Lower lobe of right lung (tissue), 2 donors: Measurements from ENCODE around the gene CAPN13. TPM values are rescaled to one million over a fixed set of nuclear protein-coding genes. Genes with fewer than 3 reads are reported as not detected.
A peak's percentile ranks its signal among the peaks of the same experiment; 100 is the strongest.

ENCODE experiments used
- ATAC-seq, 2 donors: fragments of 200-7000 bp; cut with Tn5 transposase; one replicate each; pipeline ENCODE4 v1.9.1; 2020 to 2022; ENCODE audit warnings: mild to moderate bottlenecking in 2 of 2, moderate library complexity in 2 of 2
- DNase-seq: peaks from one replicate; pipeline ENCODE4 v3.0.0-alpha.2; 2020
- H3K27ac ChIP-seq: fragments of 200-600 bp; one replicate; pipeline ENCODE4 v1.8.0; 2022
- H3K27me3 ChIP-seq: fragments of 200-600 bp; one replicate; pipeline ENCODE4 v1.8.0; 2022; ENCODE audit warnings: low read depth
- H3K36me3 ChIP-seq: fragments of 200-600 bp; one replicate; pipeline ENCODE4 v1.8.0; 2022; ENCODE audit warnings: mild to moderate bottlenecking
- H3K4me1 ChIP-seq: fragments of 200-600 bp; one replicate; pipeline ENCODE4 v1.8.0; 2022
- H3K4me3 ChIP-seq: fragments of 200-600 bp; one replicate; pipeline ENCODE4 v1.8.0; 2022; ENCODE audit warnings: mild to moderate bottlenecking
- H3K9me3 ChIP-seq: fragments of 200-600 bp; one replicate; pipeline ENCODE4 v1.8.0; 2022
- intact Hi-C: fragments of 100-400 bp; cut with DNase I; formaldehyde crosslinking; loops from one replicate; pipeline ENCODE4 v1.11.0; 2022
- total RNA-seq: library from RNA; stranded (reverse); fragmentation: NEBNext Ultra II Directional; extraction: Animal tissue kit (Norgen Biotek cat#: 25700); gene quantifications from one replicate; pipeline ENCODE4 v1.2.1, GENCODE V29; 2021
- TF ChIP-seq, protein P1 (sequence below): fragments of 200-600 bp; IDR thresholded peaks from one replicate; pipeline ENCODE4 v1.8.0; 2022; ENCODE audit warnings: antibody characterized with exemption, mild to moderate bottlenecking
- donor health status: DM: no; HTN: yes; CAD: no; lungs with severe emphysema.

The CAPN13 gene
- total RNA-seq, 1 donor from 2014 or later = 23.0 TPM

DNA sequence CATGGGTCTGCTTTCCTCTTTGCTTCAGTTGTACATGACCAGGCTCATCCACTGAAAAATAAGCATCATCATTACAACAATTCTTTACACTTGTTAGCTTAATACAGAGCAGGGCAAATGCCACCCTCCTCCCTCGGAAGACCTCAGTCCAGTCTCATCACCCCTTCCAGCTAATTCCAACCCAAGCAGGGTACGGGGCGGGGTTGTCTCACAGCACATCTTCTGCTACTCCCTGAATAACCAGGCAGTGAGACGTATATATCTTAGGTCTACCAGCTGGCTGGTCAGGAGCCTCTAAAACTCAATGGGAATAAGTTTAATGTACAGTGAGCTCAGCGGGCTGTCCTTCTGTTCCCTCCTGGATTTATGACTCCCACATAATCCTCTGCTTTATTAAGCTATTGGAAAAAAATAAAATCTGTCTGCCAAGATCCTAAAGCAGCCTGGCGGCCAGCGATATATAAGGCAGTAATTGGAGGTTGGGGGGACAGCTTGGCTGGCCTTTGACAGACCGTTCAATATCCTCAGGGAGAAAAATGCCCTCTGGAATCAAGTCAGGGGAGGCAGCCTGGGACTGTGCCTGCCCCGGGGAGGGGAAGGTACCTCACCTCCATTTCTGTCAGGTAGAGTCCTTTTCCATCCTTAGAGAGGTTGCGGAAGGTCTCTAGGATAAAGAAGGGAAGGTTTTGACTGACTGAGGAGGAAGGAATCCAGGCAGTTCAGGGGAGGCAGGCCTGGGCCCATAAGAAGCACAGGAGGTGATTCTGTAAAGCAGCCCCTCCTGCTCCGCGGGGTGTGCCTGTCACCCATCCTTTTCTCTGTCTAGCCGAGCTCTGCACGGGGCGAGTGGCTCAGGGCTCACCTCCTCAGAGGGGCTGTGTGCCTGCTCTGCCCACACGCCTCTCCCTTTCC is 76.3 kb downstream of the CAPN13 start:
- Histone ChIP-seq H3K27ac (no peak overlapping the region), H3K9me3 (no peaks in the 10 kb centered on the region), H3K4me1 (no peaks in the 10 kb centered on the region), H3K36me3 (no peaks in the 10 kb centered on the region), H3K27me3 (peaks cover 5% of the 10 kb centered on the region), H3K4me3 (no peak overlapping the region)
- peak; percentile 27 to 34 for ATAC-seq
- TF ChIP-seq, protein P1, sequence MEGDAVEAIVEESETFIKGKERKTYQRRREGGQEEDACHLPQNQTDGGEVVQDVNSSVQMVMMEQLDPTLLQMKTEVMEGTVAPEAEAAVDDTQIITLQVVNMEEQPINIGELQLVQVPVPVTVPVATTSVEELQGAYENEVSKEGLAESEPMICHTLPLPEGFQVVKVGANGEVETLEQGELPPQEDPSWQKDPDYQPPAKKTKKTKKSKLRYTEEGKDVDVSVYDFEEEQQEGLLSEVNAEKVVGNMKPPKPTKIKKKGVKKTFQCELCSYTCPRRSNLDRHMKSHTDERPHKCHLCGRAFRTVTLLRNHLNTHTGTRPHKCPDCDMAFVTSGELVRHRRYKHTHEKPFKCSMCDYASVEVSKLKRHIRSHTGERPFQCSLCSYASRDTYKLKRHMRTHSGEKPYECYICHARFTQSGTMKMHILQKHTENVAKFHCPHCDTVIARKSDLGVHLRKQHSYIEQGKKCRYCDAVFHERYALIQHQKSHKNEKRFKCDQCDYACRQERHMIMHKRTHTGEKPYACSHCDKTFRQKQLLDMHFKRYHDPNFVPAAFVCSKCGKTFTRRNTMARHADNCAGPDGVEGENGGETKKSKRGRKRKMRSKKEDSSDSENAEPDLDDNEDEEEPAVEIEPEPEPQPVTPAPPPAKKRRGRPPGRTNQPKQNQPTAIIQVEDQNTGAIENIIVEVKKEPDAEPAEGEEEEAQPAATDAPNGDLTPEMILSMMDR = no peak
- no peak for DNase-seq
- intact Hi-C loops = no loop called here

DNA sequence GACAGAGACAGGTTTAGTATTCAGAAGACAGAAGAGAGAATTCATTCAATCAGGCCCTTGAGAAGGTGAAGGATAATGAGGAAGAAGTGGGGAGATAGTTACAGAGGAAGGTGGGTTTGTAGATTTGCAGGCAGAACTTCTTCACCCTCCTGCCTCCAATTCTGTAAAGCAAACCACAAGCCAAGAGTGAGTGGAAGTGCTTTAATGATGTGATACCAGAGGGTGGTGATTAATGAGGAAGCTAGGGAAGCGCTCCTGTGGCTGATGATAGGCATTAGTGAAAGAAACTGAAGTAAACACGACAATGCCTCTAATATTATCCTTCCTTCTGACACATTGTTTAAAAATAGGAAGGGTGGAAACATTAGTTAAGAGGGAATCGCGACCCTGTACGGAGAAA is 78.2 kb downstream of the CAPN13 start:
- Histone ChIP-seq H3K27me3 (peaks cover 10% of the 10 kb centered on the region), H3K27ac (no peak overlapping the region), H3K36me3 (no peaks in the 10 kb centered on the region), H3K4me1 (no peaks in the 10 kb centered on the region), H3K9me3 (no peaks in the 10 kb centered on the region), H3K4me3 (no peak overlapping the region)
- ATAC-seq (no peak), DNase-seq (no peak)
- intact Hi-C loops = no loop called here
- TF ChIP-seq, protein P1 = no peak

DNA sequence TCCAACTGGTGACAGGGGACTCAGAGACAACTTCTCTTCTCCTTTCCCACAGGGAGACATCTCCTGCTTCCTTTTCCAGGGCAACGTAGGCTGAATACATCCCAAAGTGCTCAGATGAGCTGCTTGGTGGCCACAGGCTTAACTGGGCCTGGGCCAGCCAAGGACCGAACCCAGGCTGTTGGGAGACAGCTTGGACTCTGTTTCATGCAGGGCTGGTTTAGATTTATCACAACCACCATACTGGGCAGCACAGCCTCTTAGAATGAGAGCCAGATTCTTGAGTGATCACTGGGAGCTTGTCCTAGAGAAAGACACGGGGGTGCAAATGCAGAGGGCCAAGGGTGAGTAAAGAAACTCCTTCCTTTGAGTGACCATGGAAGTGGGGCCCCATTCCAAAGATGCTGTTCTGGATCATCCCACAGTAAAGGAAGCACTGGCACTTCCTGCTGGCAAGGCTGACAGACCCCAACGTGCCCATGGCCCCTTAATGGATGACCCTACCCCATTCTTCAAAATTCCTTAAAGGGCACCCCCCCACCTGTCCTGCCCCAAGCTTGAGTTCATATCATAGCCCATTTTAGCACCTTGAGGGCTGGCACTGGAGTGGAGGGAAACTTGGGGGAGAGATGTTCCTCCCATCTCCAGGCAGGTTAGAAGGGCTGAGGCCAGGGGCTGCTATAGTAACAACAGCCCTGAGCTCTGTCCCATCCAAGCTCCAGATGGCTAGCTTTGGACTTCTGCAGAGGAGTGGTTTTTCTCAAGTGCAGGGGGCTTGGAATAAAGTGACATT is 84.1 kb downstream of the CAPN13 start:
- Histone ChIP-seq H3K27ac (no peak overlapping the region), H3K4me1 (no peaks in the 10 kb centered on the region), H3K9me3 (no peaks in the 10 kb centered on the region), H3K27me3 (peaks cover 17% of the 10 kb centered on the region), H3K36me3 (no peaks in the 10 kb centered on the region), H3K4me3 (no peak overlapping the region)
- ATAC-seq (peak in 1 of 2 donors; percentile 17), DNase-seq (no peak)
- TF ChIP-seq, protein P1 = no peak
- intact Hi-C loops = no loop called here

DNA sequence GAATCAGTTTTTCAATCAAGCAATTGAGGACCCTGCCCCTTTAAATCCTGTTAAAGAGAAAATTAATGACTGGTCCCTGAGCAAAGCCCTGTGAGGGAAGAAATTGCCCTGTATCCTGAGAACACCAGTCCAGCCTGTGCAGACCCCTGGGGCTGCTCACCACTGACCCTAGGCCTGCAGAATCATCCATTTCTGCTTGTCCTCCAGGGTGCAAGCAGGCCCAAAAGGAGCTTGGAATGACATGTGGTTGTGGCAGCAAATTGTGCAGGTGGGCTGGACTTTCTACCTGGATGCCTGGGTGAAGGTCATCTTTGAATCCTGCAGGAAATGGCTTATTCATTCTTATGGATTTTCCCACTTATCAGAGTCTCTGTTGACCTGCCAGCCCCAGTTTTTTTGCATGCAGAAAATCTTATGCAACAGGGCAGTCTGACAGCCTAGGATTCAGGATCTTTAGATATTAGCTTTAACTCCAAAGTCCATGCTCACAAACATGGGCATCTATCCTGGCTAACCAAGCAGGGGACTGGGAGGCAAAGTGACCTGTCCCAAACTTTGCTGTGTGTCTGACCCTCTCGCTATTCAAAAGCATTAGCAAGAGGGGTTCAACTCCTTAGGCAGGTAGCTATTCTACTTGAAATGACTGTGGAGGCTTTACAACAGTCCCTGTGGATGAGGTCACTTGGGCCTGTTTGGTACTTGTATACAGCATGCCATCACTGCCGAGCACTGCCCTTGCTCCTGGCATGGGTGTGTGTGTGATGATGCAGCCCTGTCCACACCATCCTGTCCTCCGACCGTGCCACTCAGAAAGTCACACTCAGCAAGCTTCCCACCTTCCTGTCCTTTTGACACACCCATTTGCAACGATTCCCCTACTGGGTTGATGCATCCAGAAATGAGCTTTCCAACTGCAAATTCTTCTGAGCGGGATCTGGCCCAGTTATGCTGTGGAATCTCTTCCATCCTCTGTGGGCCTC is 85.3 kb downstream of the CAPN13 start:
- TF ChIP-seq, protein P1 = no peak

DNA sequence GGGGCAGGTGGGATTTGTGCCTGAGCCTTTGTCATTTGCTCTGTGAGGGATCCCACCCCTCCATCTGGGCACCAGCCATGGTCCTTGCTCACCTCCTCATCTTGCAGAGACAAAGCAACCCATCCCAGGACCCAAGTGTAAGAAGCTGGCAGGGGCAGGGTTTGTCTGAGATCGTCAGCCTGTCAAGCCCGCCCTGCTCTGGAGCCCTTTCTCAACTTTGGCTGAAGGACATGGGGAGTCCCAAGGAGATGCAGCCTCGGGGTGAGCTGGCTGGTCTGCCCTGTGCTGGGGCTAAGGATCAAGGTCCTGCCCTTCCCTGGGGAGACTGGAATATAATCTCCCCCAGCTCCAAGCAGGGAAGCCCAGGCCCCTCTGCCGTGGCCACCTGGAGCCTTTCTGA is 86.0 kb downstream of the CAPN13 start:
- intact Hi-C loops = no loop called here
- H3K4me1 ChIP-seq = no peaks in the 10 kb centered on the region
- no peaks in the 10 kb centered on the region for H3K36me3 ChIP-seq
- DNase-seq = no peak
- H3K27me3 ChIP-seq = peaks cover 17% of the 10 kb centered on the region
- no peak overlapping the region for H3K4me3 ChIP-seq
- no peaks in the 10 kb centered on the region for H3K9me3 ChIP-seq
- peak in 1 of 2 donors; percentile 12 for ATAC-seq
- no peak overlapping the region for H3K27ac ChIP-seq
- TF ChIP-seq, protein P1 = no peak

More for the DNA sequence above, 85.3 kb downstream of the CAPN13 start:
- Histone ChIP-seq H3K27me3 (peaks cover 17% of the 10 kb centered on the region), H3K36me3 (no peaks in the 10 kb centered on the region), H3K4me1 (no peaks in the 10 kb centered on the region), H3K9me3 (no peaks in the 10 kb centered on the region), H3K27ac (no peak overlapping the region), H3K4me3 (no peak overlapping the region)
- intact Hi-C loops = no loop called here
- DNase-seq (no peak), ATAC-seq (peak in 1 of 2 donors; percentile 21)
